DMS 273 (cell line): ENCODE results near the gene LOXHD1.

Experiments used
- DNase-seq: peaks from one replicate; lab custom pipeline; 2025; ENCODE audit not compliant: unreplicated experiment; lab: John Stamatoyannopoulos, UW

Gene LOXHD1

DNA sequence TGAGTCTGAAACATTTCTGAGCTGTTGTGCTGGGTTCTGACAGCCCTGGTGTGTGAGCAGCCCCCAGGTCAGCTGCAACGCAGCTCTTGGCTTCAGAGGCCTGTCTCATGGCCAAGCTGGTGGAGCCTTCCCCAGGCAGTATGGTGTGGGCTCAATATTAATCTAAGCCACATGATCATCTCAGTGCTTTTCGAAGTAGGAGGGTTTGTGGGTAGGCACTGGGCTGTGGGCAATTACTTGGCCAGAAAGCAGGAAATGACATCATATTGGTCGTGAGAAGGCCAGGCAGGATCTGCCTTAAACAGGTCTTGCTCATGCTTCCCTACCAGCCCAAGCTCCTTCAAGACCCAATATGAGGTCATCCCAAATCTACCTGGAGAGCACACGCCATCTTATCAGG lies 26.9 kb downstream of the LOXHD1 start:
- no peak for DNase-seq

GRCh38 chr18:46629361-46629760 lies 27.7 kb downstream of the LOXHD1 start:
- DNase-seq, result no peak

GRCh38 chr18:46628206-46628605 lies 28.8 kb downstream of the LOXHD1 start:
- DNase-seq, result peak; percentile 43

DNA sequence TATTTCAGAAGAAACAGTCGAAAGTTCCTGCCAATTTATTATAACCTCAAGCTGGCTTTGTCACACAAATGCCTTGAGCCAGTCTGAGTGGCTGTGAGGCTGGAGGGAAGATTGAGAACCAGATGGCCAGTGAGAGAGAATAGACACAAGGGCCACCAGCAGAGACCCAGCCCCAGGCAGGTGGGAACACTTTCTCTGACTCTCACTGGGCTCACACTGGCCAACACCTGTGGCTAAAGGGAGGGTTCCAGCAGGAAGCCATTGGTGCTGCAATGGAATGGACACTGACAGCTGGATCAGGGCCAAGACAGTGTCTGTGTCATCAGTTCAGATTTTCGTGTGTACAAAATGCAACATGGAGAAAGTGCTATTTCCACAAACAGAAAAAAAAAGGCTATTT lies 29.9 kb downstream of the LOXHD1 start:
- no peak for DNase-seq

- DNase-seq, result no peak
These were observed 32.0 kb downstream of the LOXHD1 start for GRCh38 chr18:46625069-46625468.

DNA sequence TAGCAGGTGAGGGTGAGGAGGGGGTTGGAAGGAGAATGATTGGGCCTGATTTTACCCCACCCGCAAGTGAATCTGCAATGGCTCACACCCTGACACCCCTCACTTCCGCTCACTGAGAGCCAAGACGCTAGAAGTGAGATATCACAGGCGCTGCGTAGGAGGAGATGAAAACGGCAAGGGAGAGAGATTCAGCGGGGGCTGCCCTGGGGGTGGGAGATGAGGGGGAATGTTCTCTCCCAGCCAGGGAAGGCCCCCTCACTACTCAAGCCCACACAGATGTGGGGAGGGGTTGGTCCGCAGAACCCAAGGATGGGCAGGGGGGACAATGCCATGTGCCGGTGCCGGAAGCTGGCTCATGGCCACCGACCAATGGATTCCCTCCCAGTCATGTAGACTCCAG lies 32.9 kb downstream of the LOXHD1 start:
- DNase-seq, result no peak

GRCh38 chr18:46623541-46623940 lies 33.5 kb downstream of the LOXHD1 start:
- no peak for DNase-seq

- DNase-seq, result peak; percentile 50
These were observed 34.0 kb downstream of the LOXHD1 start for GRCh38 chr18:46622999-46623398.

DNA sequence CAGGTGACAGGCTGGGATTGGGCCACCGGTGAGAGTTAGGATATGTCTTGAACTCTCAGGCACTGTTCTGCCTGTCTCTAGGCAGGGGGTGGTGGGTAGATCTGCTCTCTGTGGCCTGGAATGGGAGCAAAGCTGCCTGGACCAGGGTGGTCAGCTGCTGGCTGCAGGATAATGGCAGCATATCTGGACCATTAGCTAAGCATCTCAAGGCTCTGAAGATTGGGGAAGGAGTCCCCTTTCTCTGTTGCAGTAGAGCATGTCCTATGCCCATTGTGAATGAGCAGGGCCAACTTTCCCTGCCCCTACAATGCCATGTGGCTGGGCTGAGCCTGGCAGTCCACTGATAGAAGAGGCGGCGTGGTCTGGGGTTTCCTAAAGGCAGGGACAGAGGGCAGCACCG lies 34.6 kb downstream of the LOXHD1 start:
- DNase-seq, result no peak

DNA sequence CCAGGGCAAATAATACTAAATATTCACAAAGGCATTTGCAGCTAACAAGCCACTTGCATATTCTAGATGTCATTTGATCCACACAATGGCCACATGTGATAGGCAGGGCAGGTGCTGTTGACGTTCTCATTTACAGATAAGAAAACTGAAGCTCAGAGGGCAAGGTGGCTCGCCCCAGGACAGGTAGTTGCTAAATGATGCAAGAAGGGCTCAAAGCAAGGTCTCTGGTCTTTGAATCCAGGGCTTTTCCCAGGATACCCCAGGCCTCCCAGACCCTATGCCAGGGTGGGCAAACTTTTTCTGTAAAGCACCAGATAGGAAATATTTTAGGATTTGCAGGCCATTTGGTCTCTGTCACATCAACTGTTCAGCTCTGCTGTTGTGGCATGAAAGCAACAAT lies 35.1 kb downstream of the LOXHD1 start:
- no peak for DNase-seq

DNA sequence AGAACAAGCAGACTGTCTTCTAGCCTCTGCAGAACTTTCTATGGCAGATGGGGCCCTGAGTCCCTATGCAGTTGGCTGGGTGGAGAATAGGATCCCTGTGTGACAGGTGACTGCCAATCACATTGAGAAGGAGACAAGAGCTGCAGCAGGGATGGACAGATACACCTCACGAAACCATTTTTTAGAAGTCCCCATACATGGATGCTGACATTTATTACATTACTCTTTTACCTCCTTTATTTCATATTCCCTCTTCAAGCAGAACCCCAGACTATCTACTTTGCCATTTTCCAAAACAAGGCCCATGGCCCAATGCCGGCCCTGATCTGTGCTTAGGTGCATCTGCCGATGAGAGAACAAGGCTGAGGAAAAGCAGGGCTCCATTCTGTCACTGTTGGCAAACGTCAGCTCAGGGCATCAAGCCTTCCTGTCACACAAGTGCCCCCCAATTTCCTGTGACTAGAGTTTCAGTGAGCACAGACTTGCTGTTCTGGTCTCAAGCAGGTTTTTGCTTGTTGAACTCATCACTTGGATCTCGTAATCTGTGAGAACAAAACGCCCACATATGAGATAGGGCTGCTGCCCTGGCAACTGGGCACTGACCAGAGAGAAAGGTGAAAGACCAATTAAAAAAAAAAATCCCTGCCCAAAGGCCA lies 35.8 kb downstream of the LOXHD1 start:
- DNase-seq, result no peak

DNA sequence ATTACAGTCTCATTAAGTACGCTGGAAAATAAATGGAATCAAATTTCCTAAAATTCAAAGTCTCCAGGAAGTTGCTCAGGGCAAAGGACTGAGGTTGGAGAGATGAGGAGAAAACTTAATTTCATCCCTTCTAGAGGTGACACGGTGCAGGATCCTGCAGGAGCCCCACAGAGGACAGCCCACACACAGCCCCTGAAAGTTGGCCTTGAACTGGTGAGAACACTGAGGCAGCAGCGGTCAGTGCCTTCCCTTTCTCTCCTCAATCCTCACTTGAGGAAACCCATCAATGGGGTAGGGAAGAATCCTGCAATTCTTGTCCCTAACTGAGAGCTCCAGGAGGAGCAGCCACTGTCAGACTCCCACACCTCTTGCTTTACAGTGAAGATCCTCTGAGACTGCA lies 37.5 kb downstream of the LOXHD1 start:
- DNase-seq, result no peak

DNA sequence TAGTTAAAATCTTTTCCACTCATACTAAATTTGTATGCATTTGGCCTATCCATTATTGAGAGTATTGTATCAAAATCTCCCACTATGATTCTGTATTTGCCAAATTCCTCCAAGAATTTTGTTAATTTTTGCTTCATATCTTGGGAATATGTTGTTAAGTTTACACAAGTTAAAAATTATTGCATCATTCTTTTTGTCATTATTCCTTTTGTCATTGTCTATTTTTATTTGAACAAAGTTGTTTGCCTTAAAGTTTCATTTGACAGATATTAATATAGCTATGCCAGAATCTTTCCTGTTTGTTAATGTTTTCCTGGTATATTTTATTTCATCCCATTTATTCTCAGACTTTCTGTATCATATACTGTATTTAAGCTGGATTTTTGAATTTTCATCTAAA lies 41.3 kb downstream of the LOXHD1 start:
- DNase-seq, result no peak

- DNase-seq, result no peak
These were observed 48.0 kb downstream of the LOXHD1 start for GRCh38 chr18:46609048-46609447.

- no peak for DNase-seq
These were observed 49.1 kb downstream of the LOXHD1 start for GRCh38 chr18:46607926-46608325.

GRCh38 chr18:46601141-46601805 lies 55.7 kb downstream of the LOXHD1 start:
- no peak for DNase-seq

DNA sequence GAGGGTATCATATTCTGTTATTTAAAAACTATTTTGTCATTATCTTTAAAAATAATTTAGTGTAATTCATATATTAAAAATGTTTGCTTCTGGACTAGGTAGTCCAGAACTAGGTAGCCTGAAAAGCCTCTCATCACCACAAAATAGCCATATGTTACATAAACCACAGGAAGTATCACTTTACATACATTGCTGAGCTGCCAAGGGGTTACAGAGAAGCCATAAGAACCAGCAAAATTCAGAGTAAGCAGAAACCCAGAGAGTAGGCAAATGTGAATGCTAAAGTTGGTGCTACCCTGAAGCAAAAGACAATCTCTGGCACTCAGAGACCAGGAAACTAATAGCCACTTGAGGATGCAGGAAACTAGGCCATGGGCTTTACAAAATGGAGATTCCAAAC lies 60.9 kb downstream of the LOXHD1 start:
- DNase-seq, result peak; percentile 68

DNA sequence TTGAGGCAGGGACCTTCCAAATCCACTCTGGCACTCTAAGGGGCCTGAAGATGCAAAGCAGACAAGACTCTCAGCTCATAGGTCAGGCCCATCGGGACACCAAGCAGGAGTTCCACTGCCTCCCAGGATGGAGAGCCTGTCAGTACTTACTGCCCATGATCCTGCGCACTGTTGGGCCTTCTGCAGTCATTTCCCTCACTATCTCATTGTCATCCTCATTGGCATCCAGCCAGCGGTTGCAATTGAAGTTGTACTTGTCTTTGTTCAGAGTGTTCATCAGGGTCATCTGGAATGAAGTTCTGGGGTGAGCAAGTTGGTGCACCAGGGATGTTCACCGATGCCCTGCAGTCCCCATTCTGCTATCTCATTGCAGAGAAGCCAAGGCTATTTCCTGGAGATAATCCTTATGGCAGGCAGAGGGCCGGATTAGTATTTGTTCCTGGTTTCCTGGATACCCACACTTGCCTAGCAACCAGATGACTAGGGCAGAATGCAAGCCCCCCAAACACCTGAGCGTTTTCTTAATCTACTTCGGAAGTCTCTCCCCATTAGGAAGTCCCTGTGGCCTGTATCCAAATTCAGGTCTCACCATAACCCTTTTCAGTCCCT lies 65.1 kb downstream of the LOXHD1 start:
- no peak for DNase-seq

- DNase-seq, result no peak
These were observed 66.9 kb downstream of the LOXHD1 start for GRCh38 chr18:46590103-46590502.

GRCh38 chr18:46588971-46589660 lies 67.9 kb downstream of the LOXHD1 start:
- DNase-seq, result no peak

GRCh38 chr18:46587600-46587999 lies 69.4 kb downstream of the LOXHD1 start:
- DNase-seq, result no peak

- no peak for DNase-seq
These were observed 73.3 kb downstream of the LOXHD1 start for GRCh38 chr18:46583711-46584110.
